GM12873 (cell line): ENCODE measurements around the gene NISCH.

Experiments
- TF ChIP-seq, protein P1 (sequence below): IDR thresholded peaks from 2 replicates; pipeline ENCODE4 v1.5.1; 2012; ENCODE audit warnings: low read depth, mild to moderate bottlenecking, moderate library complexity, low read length, control low read depth; ENCODE audit not compliant: insufficient read depth; ENCODE audit errors: missing control alignments

Gene NISCH

DNA sequence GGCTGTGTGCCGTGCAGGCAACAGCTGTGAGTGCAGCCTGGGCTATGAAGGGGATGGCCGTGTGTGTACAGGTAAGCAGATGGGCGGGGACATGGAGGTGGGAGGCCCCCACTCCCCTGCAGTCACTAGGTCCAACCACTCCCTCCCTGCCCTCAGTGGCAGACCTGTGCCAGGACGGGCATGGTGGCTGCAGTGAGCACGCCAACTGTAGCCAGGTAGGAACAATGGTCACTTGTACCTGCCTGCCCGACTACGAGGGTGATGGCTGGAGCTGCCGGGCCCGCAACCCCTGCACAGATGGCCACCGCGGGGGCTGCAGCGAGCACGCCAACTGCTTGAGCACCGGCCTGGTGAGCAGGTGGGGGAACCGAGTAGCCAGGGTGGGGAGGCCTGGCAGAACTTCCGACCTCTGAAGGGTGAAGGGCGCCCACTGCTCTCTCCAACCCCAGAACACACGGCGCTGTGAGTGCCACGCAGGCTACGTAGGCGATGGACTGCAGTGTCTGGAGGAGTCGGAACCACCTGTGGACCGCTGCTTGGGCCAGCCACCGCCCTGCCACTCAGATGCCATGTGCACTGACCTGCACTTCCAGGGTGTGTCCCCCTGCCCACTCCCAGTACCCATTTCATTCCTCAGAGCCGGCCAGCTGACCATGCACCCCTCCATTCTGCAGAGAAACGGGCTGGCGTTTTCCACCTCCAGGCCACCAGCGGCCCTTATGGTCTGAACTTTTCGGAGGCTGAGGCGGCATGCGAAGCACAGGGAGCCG, 66.7 kb downstream of the NISCH start:
- TF ChIP-seq, protein P1, sequence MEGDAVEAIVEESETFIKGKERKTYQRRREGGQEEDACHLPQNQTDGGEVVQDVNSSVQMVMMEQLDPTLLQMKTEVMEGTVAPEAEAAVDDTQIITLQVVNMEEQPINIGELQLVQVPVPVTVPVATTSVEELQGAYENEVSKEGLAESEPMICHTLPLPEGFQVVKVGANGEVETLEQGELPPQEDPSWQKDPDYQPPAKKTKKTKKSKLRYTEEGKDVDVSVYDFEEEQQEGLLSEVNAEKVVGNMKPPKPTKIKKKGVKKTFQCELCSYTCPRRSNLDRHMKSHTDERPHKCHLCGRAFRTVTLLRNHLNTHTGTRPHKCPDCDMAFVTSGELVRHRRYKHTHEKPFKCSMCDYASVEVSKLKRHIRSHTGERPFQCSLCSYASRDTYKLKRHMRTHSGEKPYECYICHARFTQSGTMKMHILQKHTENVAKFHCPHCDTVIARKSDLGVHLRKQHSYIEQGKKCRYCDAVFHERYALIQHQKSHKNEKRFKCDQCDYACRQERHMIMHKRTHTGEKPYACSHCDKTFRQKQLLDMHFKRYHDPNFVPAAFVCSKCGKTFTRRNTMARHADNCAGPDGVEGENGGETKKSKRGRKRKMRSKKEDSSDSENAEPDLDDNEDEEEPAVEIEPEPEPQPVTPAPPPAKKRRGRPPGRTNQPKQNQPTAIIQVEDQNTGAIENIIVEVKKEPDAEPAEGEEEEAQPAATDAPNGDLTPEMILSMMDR = no peak

DNA sequence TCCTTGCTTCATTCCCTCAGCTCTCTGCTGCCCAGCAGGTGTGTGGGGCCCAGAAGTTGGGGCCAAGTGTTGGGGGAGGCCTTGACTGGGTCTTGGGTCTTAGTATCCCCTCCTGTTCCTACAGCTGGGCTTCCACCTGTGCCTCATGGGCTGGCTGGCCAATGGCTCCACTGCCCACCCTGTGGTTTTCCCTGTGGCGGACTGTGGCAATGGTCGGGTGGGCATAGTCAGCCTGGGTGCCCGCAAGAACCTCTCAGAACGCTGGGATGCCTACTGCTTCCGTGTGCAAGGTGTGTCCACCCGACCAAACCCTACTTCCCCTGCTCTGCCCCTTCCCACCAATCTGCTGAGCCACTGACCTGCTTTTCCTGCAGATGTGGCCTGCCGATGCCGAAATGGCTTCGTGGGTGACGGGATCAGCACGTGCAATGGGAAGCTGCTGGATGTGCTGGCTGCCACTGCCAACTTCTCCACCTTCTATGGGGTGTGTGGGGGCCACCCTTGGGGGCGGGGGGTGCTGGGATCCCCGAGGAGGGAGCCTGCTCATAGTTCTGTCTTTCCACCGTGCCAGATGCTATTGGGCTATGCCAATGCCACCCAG, 67.3 kb downstream of the NISCH start:
- TF ChIP-seq, protein P1 = no peak

DNA sequence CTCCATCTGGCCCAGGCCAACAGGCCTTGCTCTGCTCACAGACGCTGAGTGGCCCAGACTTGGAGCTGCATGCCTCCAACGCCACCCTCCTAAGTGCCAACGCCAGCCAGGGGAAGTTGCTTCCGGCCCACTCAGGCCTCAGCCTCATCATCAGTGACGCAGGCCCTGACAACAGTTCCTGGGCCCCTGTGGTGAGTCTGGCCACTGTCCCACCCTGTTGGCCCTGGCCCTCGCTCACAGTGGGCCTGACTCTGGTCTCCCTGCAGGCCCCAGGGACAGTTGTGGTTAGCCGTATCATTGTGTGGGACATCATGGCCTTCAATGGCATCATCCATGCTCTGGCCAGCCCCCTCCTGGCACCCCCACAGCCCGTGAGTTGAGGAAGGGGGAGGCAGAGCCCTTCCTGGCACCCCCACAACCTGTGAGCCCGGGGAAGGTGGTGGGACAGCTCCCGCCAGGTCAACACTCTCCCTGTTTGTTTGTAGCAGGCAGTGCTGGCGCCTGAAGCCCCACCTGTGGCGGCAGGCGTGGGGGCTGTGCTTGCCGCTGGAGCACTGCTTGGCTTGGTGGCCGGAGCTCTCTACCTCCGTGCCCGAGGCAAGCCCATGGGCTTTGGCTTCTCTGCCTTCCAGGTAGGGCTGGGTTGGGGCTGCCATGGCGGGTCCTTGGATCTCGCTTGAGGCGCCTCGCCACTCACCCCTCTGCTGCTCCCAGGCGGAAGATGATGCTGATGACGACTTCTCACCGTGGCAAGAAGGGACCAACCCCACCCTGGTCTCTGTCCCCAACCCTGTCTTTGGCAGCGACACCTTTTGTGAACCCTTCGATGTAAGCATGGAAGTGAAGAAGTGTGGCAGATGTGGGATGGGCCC, 68.2 kb downstream of the NISCH start:
- TF ChIP-seq, protein P1 = no peak

DNA sequence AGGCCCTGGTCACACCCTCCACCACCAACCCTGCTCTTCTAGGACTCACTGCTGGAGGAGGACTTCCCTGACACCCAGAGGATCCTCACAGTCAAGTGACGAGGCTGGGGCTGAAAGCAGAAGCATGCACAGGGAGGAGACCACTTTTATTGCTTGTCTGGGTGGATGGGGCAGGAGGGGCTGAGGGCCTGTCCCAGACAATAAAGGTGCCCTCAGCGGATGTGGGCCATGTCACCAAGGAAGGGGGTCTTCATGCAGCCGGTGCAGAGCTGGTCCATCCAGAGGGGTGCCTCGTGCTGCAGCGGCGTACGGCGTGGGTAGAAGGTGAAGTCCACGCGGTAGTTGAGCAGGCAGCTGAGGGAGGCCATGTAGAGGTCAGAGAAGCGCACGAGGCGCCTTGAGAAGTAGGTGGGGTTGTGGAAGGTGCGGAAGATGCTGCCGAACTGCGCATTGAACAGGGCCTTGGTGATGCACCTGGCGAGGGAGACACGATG, 68.9 kb downstream of the NISCH start:
- TF ChIP-seq, protein P1 = no peak

DNA sequence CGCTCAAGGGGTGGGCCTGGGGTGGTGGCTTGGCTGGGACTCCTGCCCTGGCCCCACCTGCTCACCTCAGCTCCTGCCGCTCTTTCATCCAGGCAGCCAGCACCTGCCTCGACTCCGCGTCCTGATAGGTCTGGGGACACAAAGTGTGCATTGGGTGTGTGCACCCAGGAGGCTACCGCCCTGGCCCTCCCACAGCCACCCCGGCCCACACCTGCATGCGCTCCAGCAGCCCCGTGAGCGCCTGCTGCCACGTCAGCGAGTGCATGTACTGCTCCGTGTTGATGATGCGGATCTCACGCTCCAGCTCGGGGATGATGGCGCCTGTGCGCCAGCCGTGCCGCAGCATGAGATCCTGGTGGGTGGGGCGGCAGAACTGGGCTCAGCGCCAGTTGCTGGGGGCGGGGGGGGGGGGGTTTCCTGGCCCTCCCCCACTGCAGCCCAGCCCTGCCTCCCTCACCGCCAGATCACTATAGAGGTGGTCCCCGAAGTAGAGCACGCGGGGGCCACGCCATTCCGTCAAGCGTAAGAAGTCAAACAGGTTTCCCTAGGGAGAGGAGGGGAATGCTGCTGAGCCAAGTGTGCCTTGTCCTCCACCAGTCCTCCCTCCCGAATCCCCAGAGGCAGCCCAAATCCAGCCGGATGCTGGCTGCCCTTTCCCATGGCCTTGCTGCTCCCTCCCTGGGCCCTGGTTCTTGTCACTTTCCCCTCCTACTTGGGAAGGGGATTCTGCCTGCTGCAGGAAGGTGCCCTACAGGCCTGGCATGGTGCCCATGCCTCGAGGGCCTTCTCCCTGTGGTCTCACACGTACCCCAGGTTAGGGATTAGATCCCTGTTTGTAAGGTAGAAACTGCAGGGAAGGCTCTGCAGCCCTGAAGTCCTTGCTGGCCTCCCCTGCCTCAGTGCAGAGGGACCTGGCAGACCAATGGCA, 69.6 kb downstream of the NISCH start:
- TF ChIP-seq, protein P1 = no peak

DNA sequence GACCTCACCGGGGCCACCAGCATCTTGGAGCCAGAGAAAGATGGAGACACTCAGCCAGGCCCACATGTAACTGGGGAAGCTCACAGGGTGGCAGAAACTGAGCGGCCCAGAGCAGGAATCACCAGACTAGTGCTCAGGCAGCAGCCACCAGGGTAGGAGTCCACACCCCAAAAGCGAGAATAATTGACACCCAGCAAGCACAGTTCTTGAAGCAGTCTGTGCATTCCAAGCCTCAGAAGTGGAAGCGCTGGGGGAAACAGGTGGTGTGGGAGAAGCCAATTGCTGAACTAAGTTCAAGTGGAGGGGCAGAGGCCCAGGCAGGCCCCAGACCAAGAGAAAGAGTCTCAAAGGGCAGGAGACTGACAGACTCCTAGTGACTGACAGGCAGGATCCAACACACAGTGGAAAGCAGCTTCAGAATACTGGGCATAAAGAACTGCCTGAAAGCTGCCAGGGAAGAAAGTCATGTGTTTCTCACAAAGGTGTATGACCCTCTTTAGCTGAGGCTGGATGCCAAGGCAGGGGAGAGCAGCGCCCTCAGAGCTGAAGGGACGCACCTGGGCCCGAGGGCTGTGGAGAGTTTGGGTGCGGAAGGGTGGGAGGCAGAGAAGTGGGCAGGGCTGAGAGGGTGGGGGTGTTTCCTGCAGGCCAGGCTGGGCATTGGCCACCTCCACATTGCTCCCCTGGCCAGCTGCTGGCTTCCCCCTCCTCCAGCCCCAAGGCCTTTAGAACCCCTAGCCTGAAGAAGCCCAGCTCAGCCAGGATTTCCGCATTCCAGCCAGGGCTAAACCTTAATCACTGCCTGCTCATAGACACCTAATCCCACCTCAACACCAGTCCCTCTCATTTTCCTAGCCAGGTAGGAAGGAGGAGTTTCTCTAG, 70.5 kb downstream of the NISCH start:
- TF ChIP-seq, protein P1 = no peak
